OCI-LY1 (cell line): ENCODE data around the gene GTF2I.

Source experiments
- H2AFZ ChIP-seq: fragments of 200-600 bp; sonication (generic), shearing (Covaris generic); 2 replicates; pipeline ENCODE4 v1.6.0; 2014; ENCODE audit warnings: antibody characterized with exemption, mild to moderate bottlenecking, low read length
- H3F3A ChIP-seq: fragments of 200-600 bp; sonication (generic), shearing (Covaris generic); 2 replicates; pipeline ENCODE4 v1.6.0; 2014; ENCODE audit warnings: mild to moderate bottlenecking, antibody characterized with exemption, low read length, moderate library complexity; ENCODE audit not compliant: insufficient read depth
- H3K27ac ChIP-seq: fragments of 200-600 bp; sonication (generic); 2 replicates; pipeline ENCODE4 v1.5.1; 2014; ENCODE audit warnings: low read length, mixed run types, mild to moderate bottlenecking, low read depth; ENCODE audit not compliant: poor library complexity, severe bottlenecking
- H3K27me3 ChIP-seq: fragments of 200-600 bp; sonication (generic); 2 replicates; pipeline ENCODE4 v1.6.0; 2014; ENCODE audit warnings: antibody characterized with exemption, mild to moderate bottlenecking, low read length, moderate library complexity; ENCODE audit not compliant: insufficient read depth
- H3K36me3 ChIP-seq: fragments of 200-600 bp; sonication (generic); 2 replicates; pipeline ENCODE4 v1.6.1; 2014; ENCODE audit warnings: mild to moderate bottlenecking, antibody characterized with exemption, low read length, moderate library complexity, mixed read lengths; ENCODE audit not compliant: insufficient read depth
- H3K4me1 ChIP-seq: fragments of 200-600 bp; sonication (generic); 2 replicates; pipeline ENCODE4 v1.5.1; 2014; ENCODE audit warnings: mild to moderate bottlenecking, low read length, moderate library complexity; ENCODE audit not compliant: insufficient read depth, severe bottlenecking
- H3K4me2 ChIP-seq: fragments of 200-600 bp; sonication (generic), shearing (Covaris generic); 2 replicates; pipeline ENCODE4 v1.6.1; 2014; ENCODE audit warnings: low read length
- H3K4me3 ChIP-seq: fragments of 200-600 bp; sonication (generic); 2 replicates; pipeline ENCODE4 v1.5.1; 2014; ENCODE audit warnings: low read length, low read depth, mild to moderate bottlenecking, mixed read lengths; ENCODE audit not compliant: poor library complexity, severe bottlenecking
- H3K79me2 ChIP-seq: fragments of 200-600 bp; shearing (Covaris generic); 2 replicates; pipeline ENCODE4 v1.6.1; 2016; ENCODE audit warnings: mixed run types, low read length, mixed read lengths; ENCODE audit not compliant: insufficient read depth
- H3K9ac ChIP-seq: fragments of 200-600 bp; sonication (generic), shearing (Covaris generic); 2 replicates; pipeline ENCODE4 v1.6.1; 2014; ENCODE audit warnings: mild to moderate bottlenecking, low read length, mixed read lengths
- H3K9me2 ChIP-seq: fragments of 200-600 bp; sonication (generic), shearing (Covaris generic); 2 replicates; pipeline ENCODE4 v1.6.1; 2014; ENCODE audit warnings: low read depth, mild to moderate bottlenecking, low read length, mixed read lengths
- H3K9me3 ChIP-seq: fragments of 200-600 bp; shearing (Covaris generic); 2 replicates; pipeline ENCODE4 v1.6.1; 2014; ENCODE audit warnings: low read length, mixed read lengths
- H4K20me1 ChIP-seq: fragments of 200-600 bp; sonication (generic), shearing (Covaris generic); 2 replicates; pipeline ENCODE4 v1.6.0; 2016; ENCODE audit warnings: mild to moderate bottlenecking, low read length; ENCODE audit not compliant: insufficient read depth
- CTCF ChIP-seq: fragments of 200-600 bp; sonication (generic), shearing (Covaris generic); IDR thresholded peaks from 2 replicates; pipeline ENCODE4 v1.5.1; 2017; ENCODE audit warnings: mild to moderate bottlenecking, antibody characterized with exemption, low read length, moderate library complexity, mixed read lengths
- EZH2 ChIP-seq: fragments of 200-600 bp; sonication (generic), shearing (Covaris generic); IDR thresholded peaks from 2 replicates; pipeline ENCODE4 v1.8.0; 2017; ENCODE audit warnings: borderline replicate concordance, mixed run types, mild to moderate bottlenecking, antibody characterized with exemption, low read length, moderate library complexity, mixed read lengths

GTF2I gene

GRCh38 chr7:74718336-74718735 is 60.8 kb downstream of the GTF2I start:
- TF ChIP-seq EZH2 (no peak), CTCF (no peak)
- Histone ChIP-seq H3F3A (peaks cover 6% of the 10 kb centered on the region; the same call in 1 of the 2 replicates), H2AFZ (no peak overlapping the region), H3K36me3 (peaks cover 89% of the 10 kb centered on the region), H3K9me3 (peaks cover 5% of the 10 kb centered on the region; the same call in 1 of the 2 replicates), H3K4me3 (no peak overlapping the region), H3K79me2 (no peaks in the 10 kb centered on the region), H3K4me2 (no peak overlapping the region), H3K27ac (no peak overlapping the region), H3K9ac (no peak overlapping the region), H3K27me3 (no peaks in the 10 kb centered on the region), H4K20me1 (no peaks in the 10 kb centered on the region), H3K4me1 (no peaks in the 10 kb centered on the region), H3K9me2 (no peaks in the 10 kb centered on the region)

GRCh38 chr7:74722153-74722552 is 64.6 kb downstream of the GTF2I start:
- H3K4me3 ChIP-seq = no peak overlapping the region
- no peaks in the 10 kb centered on the region for H3F3A ChIP-seq
- no peak for TF ChIP-seq CTCF
- no peak overlapping the region for H3K27ac ChIP-seq
- no peaks in the 10 kb centered on the region for H3K4me1 ChIP-seq
- H3K36me3 ChIP-seq = peaks cover 78% of the 10 kb centered on the region
- no peaks in the 10 kb centered on the region for H3K9me2 ChIP-seq
- H4K20me1 ChIP-seq = no peaks in the 10 kb centered on the region
- H3K27me3 ChIP-seq = no peaks in the 10 kb centered on the region
- H2AFZ ChIP-seq = no peak overlapping the region
- H3K9ac ChIP-seq = no peak overlapping the region
- no peak overlapping the region for H3K4me2 ChIP-seq
- H3K9me3 ChIP-seq = no peaks in the 10 kb centered on the region
- no peaks in the 10 kb centered on the region for H3K79me2 ChIP-seq

- peaks cover 56% of the 10 kb centered on the region for H3K36me3 ChIP-seq
- H3K9ac ChIP-seq = no peak overlapping the region
- no peak overlapping the region for H3K4me2 ChIP-seq
- TF ChIP-seq EZH2 = no peak
- no peak for TF ChIP-seq CTCF
- no peak overlapping the region for H3K4me3 ChIP-seq
- no peaks in the 10 kb centered on the region for H3K9me2 ChIP-seq
- H3K27ac ChIP-seq = no peak overlapping the region
- H3K27me3 ChIP-seq = no peaks in the 10 kb centered on the region
- H3K79me2 ChIP-seq = no peaks in the 10 kb centered on the region
- H4K20me1 ChIP-seq = no peaks in the 10 kb centered on the region
- no peak overlapping the region for H2AFZ ChIP-seq
- no peaks in the 10 kb centered on the region for H3F3A ChIP-seq
- H3K4me1 ChIP-seq = no peaks in the 10 kb centered on the region
- H3K9me3 ChIP-seq = no peaks in the 10 kb centered on the region
Observed at GRCh38 chr7:74725840-74726239, 68.3 kb downstream of the GTF2I start.
